ENCODE data around the gene IGDCC3. TPM values are rescaled to one million over a fixed set of nuclear protein-coding genes. Genes with fewer than 3 reads are reported as not detected.
"Not testable (repeated sequence)": the region's sequence is repeated elsewhere in the genome, so short reads cannot be mapped to it uniquely, and the experiment has no call there.

IGDCC3 gene
- total RNA-seq, 1 donor from 2014 or later, result not detected

- intact Hi-C loops (cut with micrococcal nuclease), result no loop called here
Observed at GRCh38 chr15:65371976-65372786, 5.6 kb downstream of the IGDCC3 start.

DNA sequence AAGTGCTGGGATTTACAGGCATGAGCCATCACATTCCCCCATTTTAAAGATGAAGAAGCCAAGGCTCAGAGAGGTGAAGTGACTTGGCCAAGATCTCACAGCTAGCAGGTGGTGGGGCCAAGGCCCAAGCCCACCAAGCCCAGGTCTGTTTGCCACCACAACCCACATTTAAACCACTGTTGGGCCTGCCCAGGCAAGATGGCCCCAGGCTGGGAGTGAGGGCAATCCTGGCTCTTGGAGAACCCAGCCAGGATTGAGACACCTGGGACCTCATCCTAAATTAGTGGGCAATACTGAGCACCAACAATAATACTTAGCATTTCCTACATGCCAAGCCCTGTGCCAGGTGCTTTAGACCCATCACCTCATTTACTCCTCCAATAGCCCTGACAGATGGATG lies 6.9 kb downstream of the IGDCC3 start:
- intact Hi-C loops (cut with micrococcal nuclease), result no loop called here

GRCh38 chr15:65369651-65370050 lies 8.2 kb downstream of the IGDCC3 start:
- intact Hi-C loops (cut with micrococcal nuclease), result no loop called here

GRCh38 chr15:65369212-65369547 lies 8.6 kb downstream of the IGDCC3 start:
- intact Hi-C loops (cut with micrococcal nuclease), result no loop called here

DNA sequence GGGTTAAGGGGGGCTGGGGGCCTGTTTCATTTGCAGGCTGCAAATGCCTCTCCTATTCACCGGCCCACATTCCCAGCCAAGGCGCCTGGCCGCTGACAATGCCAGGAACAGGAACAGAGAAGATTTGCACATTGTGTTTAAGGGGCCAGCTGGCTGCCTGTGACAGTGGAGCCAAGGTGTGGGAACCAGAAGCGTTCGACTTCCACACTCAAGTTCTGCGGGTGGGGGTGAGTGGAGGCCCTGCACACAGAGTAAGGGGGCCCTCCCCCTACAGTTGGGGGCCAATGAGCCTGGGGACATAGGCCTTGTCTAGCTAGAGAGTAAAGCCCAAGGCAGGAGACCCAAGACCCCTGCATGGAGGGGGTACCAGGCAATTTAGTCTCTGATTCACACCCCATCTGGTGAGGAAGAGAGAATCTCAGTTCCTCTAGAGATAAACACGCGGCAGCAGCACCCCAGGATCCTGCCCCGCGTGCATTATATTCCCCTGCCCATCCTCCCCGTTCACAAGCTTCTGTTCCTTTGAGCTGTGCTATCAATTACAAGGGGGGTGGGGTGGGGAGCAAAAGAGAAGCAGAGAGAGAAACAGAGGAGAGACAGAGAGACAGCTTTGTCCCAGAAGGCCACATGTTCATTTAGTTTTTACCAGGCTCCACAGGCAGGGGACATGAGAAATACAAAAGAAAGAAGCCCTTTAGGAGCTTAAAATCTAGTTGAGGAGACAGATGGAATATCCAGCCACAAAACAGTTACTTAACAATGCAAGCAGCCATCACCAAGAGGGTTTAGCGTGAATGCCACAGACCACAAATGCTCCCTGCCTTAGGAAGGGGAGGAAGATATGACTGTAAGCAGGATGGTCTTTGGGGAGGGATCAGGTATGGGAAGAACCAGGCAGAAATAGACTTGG lies 9.2 kb downstream of the IGDCC3 start:
- intact Hi-C loops (cut with micrococcal nuclease), result no loop called here

- intact Hi-C loops (cut with micrococcal nuclease), result no loop called here
Observed at GRCh38 chr15:65366122-65366892, 11.5 kb downstream of the IGDCC3 start.

DNA sequence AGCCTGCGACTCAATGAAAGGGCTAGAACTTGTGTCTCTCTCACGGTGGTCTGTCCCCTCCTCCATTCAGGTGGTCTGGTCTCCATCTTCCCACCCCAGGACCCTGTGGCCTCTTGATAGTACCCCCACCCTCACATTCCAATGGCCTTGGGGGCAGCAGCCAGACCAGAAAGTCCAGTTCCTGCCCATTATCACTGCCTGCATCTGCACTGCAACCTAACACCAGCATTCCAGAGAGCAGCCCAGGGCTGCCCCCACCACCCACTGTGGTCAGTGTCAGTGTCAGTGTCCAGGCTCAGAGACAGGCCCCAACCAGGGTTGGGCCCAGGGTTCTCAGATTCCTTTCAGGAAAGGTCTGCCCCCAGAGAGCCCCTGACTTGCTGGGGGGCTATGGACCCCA lies 12.6 kb downstream of the IGDCC3 start:
- intact Hi-C loops (cut with micrococcal nuclease), result no loop called here

- intact Hi-C loops (cut with micrococcal nuclease), result no loop called here
Observed at GRCh38 chr15:65363766-65364165, 14.0 kb downstream of the IGDCC3 start.

DNA sequence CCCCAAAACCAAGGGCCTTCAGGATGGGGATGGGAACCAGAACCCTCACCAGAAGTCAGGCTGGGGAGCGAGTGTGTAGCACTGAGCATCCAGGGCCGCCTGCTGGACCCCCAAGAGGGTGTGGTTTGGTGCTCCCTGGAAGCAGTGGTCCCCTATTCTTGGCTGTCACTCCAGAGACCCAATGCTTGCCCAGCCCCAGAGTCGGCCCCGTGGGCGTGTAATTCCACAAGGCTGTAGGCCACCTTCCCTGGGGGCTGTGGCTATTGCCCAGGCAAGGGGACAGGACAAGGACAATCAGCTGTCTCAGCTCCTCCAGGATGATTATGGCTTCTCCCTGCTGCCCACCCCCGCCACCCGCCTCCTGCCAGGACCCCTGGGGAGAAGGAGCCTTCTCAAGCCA lies 14.5 kb downstream of the IGDCC3 start:
- intact Hi-C loops (cut with micrococcal nuclease), result no loop called here

DNA sequence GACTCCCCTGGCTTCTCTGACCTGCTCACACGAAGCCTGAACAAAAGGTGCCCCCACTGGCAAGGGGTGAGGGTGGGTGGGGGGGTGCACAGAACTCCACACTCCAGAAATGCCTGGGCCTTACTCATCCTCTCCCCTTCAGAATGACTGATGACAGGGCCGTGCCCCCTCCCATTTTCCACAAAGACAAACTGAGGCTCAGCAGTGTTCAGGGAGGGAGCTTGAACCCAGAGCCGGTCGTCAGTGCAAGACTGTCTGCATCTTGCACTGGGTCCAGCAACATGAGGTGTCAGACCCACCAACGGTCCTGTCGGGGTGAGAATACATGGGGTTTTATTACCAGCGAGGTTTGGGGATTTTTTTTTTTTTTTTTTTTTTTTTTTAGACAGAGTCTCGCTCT lies 15.3 kb downstream of the IGDCC3 start:
- intact Hi-C loops (cut with micrococcal nuclease), result no loop called here

GRCh38 chr15:65361708-65362459 lies 15.9 kb downstream of the IGDCC3 start:
- intact Hi-C loops (cut with micrococcal nuclease), result no loop called here

DNA sequence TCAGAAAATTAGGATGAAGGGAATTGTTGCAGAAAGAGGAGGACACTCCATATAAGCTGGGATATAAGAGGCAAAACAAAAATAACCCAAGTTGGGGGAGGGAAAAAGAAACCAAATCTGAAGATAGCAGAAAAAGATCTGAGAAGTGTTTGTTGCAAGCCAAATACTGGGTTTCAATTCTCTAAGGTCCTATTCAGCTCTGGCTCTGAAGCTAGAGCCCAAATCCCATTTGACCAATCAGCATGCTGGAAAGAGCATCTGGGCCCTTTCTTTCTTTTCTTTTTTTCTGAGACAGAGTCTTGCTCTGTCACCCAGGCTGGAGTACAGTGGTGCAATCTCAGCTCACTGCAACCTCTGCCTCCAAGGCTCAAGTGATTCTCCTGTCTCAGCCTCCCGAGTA lies 17.3 kb downstream of the IGDCC3 start:
- intact Hi-C loops (cut with micrococcal nuclease), result no loop called here

GRCh38 chr15:65355988-65356353 lies 21.8 kb downstream of the IGDCC3 start:
- intact Hi-C loops (cut with micrococcal nuclease), result no loop called here

- intact Hi-C loops (cut with micrococcal nuclease), result no loop called here
Observed at GRCh38 chr15:65355173-65355987, 22.4 kb downstream of the IGDCC3 start.

GRCh38 chr15:65354835-65355172 lies 23.0 kb downstream of the IGDCC3 start:
- intact Hi-C loops (cut with micrococcal nuclease), result no loop called here

- intact Hi-C loops (cut with micrococcal nuclease), result not testable (repeated sequence)
Observed at GRCh38 chr15:65351972-65352371, 25.8 kb downstream of the IGDCC3 start.

GRCh38 chr15:65349338-65349737 lies 28.5 kb downstream of the IGDCC3 start:
- intact Hi-C loops (cut with micrococcal nuclease), result no loop called here

GRCh38 chr15:65347756-65348155 lies 30.0 kb downstream of the IGDCC3 start:
- intact Hi-C loops (cut with micrococcal nuclease), result not testable (repeated sequence)

- intact Hi-C loops (cut with micrococcal nuclease), result no loop called here
Observed at GRCh38 chr15:65346856-65347598, 30.8 kb downstream of the IGDCC3 start.

GRCh38 chr15:65344914-65345275 lies 32.9 kb downstream of the IGDCC3 start:
- intact Hi-C loops (cut with micrococcal nuclease), result no loop called here

Measured in T-helper 2 cell treated with Interferon-gamma antibody and Interleukin-4, amounts not matched to agents 100 ng/mL and 5 ng/mL, for 36 hours (primary cell).